IMR-90 (cell line): ENCODE data around the gene SBF2. TPM values are rescaled to one million over a fixed set of nuclear protein-coding genes. Genes with fewer than 3 reads are reported as not detected.
"Not testable (repeated sequence)": the region's sequence is repeated elsewhere in the genome, so short reads cannot be mapped to it uniquely, and the experiment has no call there.

Experiments used
- ATAC-seq: fragments of 200-7000 bp; cut with Tn5 transposase; 2 replicates; pipeline ENCODE4 v1.9.1; 2020; ENCODE audit warnings: low read depth, mild to moderate bottlenecking, moderate library complexity
- BruUV-seq: library from RNA; stranded (reverse); fragments of 400-500 nt; replicated peaks from 2 replicates; lab custom pipeline; 2021; lab: Mats Ljungman, UMichigan
- CTCF ChIA-PET: fragments of 300-600 bp; formaldehyde crosslinking; extraction: SDS; loops from one replicate; lab custom pipeline; 2021; ENCODE audit warnings: antibody characterized with exemption; lab: Yijun Ruan, JAX
- POLR2A ChIA-PET: fragments of 300-600 bp; sonication (Branson Sonifier 250); formaldehyde crosslinking; loops from one replicate; lab custom pipeline; 2022; ENCODE audit warnings: antibody characterized with exemption; ENCODE audit not compliant: unreplicated experiment; lab: Charles Lee
- DNase-seq: peaks from one replicate; pipeline ENCODE4 v3.0.0; 2013
- H2AFZ ChIP-seq: replicated peaks from 2 replicates; pipeline ENCODE3; 2013; ENCODE audit warnings: low read length, mild to moderate bottlenecking; ENCODE audit not compliant: poor library complexity
- H2AK5ac ChIP-seq: 2 replicates; pipeline ENCODE4 v1.6.1; 2013; ENCODE audit warnings: low read depth, low read length, inconsistent platforms
- H2AK9ac ChIP-seq: replicated peaks from 2 replicates; pipeline ENCODE3; 2013; ENCODE audit warnings: mild to moderate bottlenecking, low read depth, low read length, moderate library complexity; ENCODE audit not compliant: poor library complexity
- H2BK120ac ChIP-seq: 2 replicates; pipeline ENCODE4 v1.6.1; 2013; ENCODE audit warnings: low read depth, low read length, inconsistent platforms
- H2BK15ac ChIP-seq: 3 replicates; pipeline ENCODE4 v1.6.1; 2013; ENCODE audit warnings: low read depth, low read length, inconsistent platforms
- H2BK20ac ChIP-seq: 2 replicates; pipeline ENCODE4 v1.6.1; 2013; ENCODE audit warnings: low read depth, mild to moderate bottlenecking, inconsistent platforms, low read length, moderate library complexity
- H2BK5ac ChIP-seq: 2 replicates; pipeline ENCODE4 v1.6.1; 2013; ENCODE audit warnings: mild to moderate bottlenecking, low read depth, low read length, inconsistent platforms; ENCODE audit not compliant: poor library complexity, severe bottlenecking
- H3K14ac ChIP-seq: replicated peaks from 2 replicates; pipeline ENCODE4 v1.6.1; 2013; ENCODE audit warnings: low read depth, low read length, inconsistent platforms
- H3K18ac ChIP-seq: 2 replicates; pipeline ENCODE4 v1.6.1; 2013; ENCODE audit warnings: low read depth, low read length, control low read depth
- H3K23ac ChIP-seq: 2 replicates; pipeline ENCODE4 v1.6.1; 2013; ENCODE audit warnings: low read depth, low read length, inconsistent platforms
- H3K27ac ChIP-seq: 2 replicates; pipeline ENCODE4 v1.5.1; 2013; ENCODE audit warnings: mild to moderate bottlenecking, control low read depth, low read length; ENCODE audit not compliant: insufficient read depth
- H3K27me3 ChIP-seq: 2 replicates; pipeline ENCODE4 v1.6.1; 2013; ENCODE audit warnings: low read length; ENCODE audit not compliant: control insufficient read depth, insufficient read depth
- H3K36me3 ChIP-seq: 2 replicates; pipeline ENCODE4 v1.6.1; 2013; ENCODE audit warnings: low read length, mixed read lengths; ENCODE audit not compliant: control insufficient read depth, insufficient read depth
- H3K4ac ChIP-seq: 2 replicates; pipeline ENCODE4 v1.6.1; 2013; ENCODE audit warnings: low read depth, low read length, inconsistent platforms
- H3K4me1 ChIP-seq: 2 replicates; pipeline ENCODE4 v1.6.1; 2013; ENCODE audit warnings: low read length, mixed read lengths; ENCODE audit not compliant: control insufficient read depth, insufficient read depth
- H3K4me2 ChIP-seq: 2 replicates; pipeline ENCODE4 v1.6.1; 2013; ENCODE audit warnings: low read depth, mild to moderate bottlenecking, control low read depth, low read length, moderate library complexity
- H3K4me3 ChIP-seq: 2 replicates; pipeline ENCODE4 v1.5.1; 2013; ENCODE audit warnings: low read depth, mild to moderate bottlenecking, control low read depth, low read length, moderate library complexity; ENCODE audit not compliant: insufficient read depth
- H3K56ac ChIP-seq: 2 replicates; pipeline ENCODE4 v1.6.1; 2013; ENCODE audit warnings: low read length, inconsistent platforms; ENCODE audit not compliant: insufficient read depth; ENCODE audit errors: extremely low read depth
- H3K79me1 ChIP-seq, 2 experiments: 2 replicates each; pipeline ENCODE4 v1.6.1; 2013; ENCODE audit warnings: low read length in 2 of 2, inconsistent platforms in 1 of 2, low read depth in 1 of 2
- H3K9ac ChIP-seq: 2 replicates; pipeline ENCODE4 v1.6.1; 2013; ENCODE audit warnings: low read depth, low read length, control low read depth
- H3K9me1 ChIP-seq: 2 replicates; pipeline ENCODE4 v1.6.1; 2013; ENCODE audit warnings: low read length, inconsistent platforms; ENCODE audit not compliant: insufficient read depth
- H3K9me3 ChIP-seq: 2 replicates; pipeline ENCODE4 v1.6.1; 2013; ENCODE audit warnings: low read length; ENCODE audit not compliant: control insufficient read depth, insufficient read depth
- H4K20me1 ChIP-seq: 2 replicates; pipeline ENCODE4 v1.6.1; 2013; ENCODE audit warnings: low read length, inconsistent platforms; ENCODE audit not compliant: insufficient read depth
- H4K5ac ChIP-seq: 2 replicates; pipeline ENCODE4 v1.6.1; 2013; ENCODE audit warnings: mild to moderate bottlenecking, low read depth, low read length, control low read depth
- H4K8ac ChIP-seq, 2 experiments: 2 replicates each; pipeline ENCODE4 v1.6.1; 2013; ENCODE audit warnings: low read depth in 2 of 2, low read length in 2 of 2, control low read depth in 1 of 2, inconsistent platforms in 1 of 2
- H4K91ac ChIP-seq: 2 replicates; pipeline ENCODE4 v1.6.1; 2013; ENCODE audit warnings: low read depth, low read length, inconsistent platforms; ENCODE audit not compliant: insufficient read depth
- CEBPB ChIP-seq: IDR thresholded peaks from 2 replicates; pipeline ENCODE4 v1.6.1; 2012; ENCODE audit warnings: low read depth, low read length, improper control_type of control experiment
- CHD1 ChIP-seq: IDR thresholded peaks from 2 replicates; pipeline ENCODE4 v1.6.1; 2012; ENCODE audit warnings: low read depth, low read length, improper control_type of control experiment
- POLR2A ChIP-seq: IDR thresholded peaks from 2 replicates; pipeline ENCODE4 v1.6.1; 2012; ENCODE audit warnings: mild to moderate bottlenecking, low read depth, low read length
- RCOR1 ChIP-seq: IDR thresholded peaks from 2 replicates; pipeline ENCODE4 v1.6.1; 2012; ENCODE audit warnings: mild to moderate bottlenecking, low read length, improper control_type of control experiment; ENCODE audit not compliant: insufficient replicate concordance
- RFX5 ChIP-seq: IDR thresholded peaks from 2 replicates; pipeline ENCODE4 v1.8.0; 2012; ENCODE audit warnings: low read depth, mild to moderate bottlenecking, low read length, moderate library complexity
- SMC3 ChIP-seq: fragments of 150-350 bp; IDR thresholded peaks from 2 replicates; pipeline ENCODE4 v1.6.1; 2016; ENCODE audit warnings: low read depth, mild to moderate bottlenecking, antibody characterized with exemption, low read length, moderate library complexity
- WGBS, 2 experiments: methylation state at CpG; one replicate each; pipeline versions ENCODE4 v1.1.5 to v1.1.7; 2013; ENCODE audit warnings: missing lambda C conversion rate in 2 of 2; ENCODE audit not compliant: insufficient read length in 1 of 2; ENCODE audit errors: extremely low coverage in 2 of 2; 5-methylcytosine and 5-hydroxymethylcytosine counted together
- dilution Hi-C: fragments of 300-500 bp; cut with HindIII; formaldehyde crosslinking; loops from one replicate; pipeline ENCODE4 v1.14.3; 2018; ENCODE audit warnings: low sequenced_read_pairs; ENCODE audit not compliant: unreplicated experiment
- in situ Hi-C: fragments of 300-500 bp; cut with MboI; formaldehyde crosslinking; loops from 3 replicates; pipeline ENCODE4 v1.14.3; 2019; ENCODE audit warnings: low sequenced_read_pairs, inconsistent platforms, mixed read lengths
- intact Hi-C: fragments of 100-400 bp; cut with micrococcal nuclease; formaldehyde crosslinking; loops from 2 replicates; pipeline ENCODE4 v1.10.0; 2022
- polyA plus RNA-seq, 3 experiments: library from polyadenylated mRNA; depleted of rRNA; stranded (reverse); fragments of >200 nt; gene quantifications; 2 replicates each; pipeline ENCODE4 v1.2.3, GENCODE V29; 2012; ENCODE audit warnings: low replicate concordance in 1 of 3
- total RNA-seq: library from RNA; depleted of rRNA; stranded (reverse); fragments of >200 nt; gene quantifications from 2 replicates; pipeline ENCODE4 v1.2.3, GENCODE V29; 2012

The SBF2 gene
- total and polyA plus RNA-seq, 2 of the 4 experiments (the other 2 are of a cell fraction): 23.8 to 51.8 TPM

GRCh38 chr11:10134975-10135481 lies 159.0 kb downstream of the SBF2 start:
- no peak overlapping the region for H4K8ac ChIP-seq
- no peak overlapping the region for H3K9ac ChIP-seq
- ATAC-seq: no peak
- H4K20me1 ChIP-seq: no peaks in the 10 kb centered on the region
- WGBS, 2 experiments: 100% methylated on average over 3 of the region's 5 CpGs; no CpG with 5 or more reads in 1 of the 2 experiments
- H3K4me3 ChIP-seq: no peak overlapping the region
- H2BK120ac ChIP-seq: no peak overlapping the region
- no peak overlapping the region for H2AFZ ChIP-seq
- H2BK15ac ChIP-seq: no peak overlapping the region
- H3K56ac ChIP-seq: no peak overlapping the region
- H4K5ac ChIP-seq: no peak overlapping the region
- H3K14ac ChIP-seq: no peak overlapping the region
- BruUV-seq: no TSS peak
- H3K18ac ChIP-seq: no peak overlapping the region
- H3K4ac ChIP-seq: no peak overlapping the region
- H3K9me3 ChIP-seq: no peaks in the 10 kb centered on the region
- no peaks in the 10 kb centered on the region for H3K27me3 ChIP-seq
- H3K4me1 ChIP-seq: peaks cover 2% of the 10 kb centered on the region
- H2AK5ac ChIP-seq: no peak overlapping the region
- H4K91ac ChIP-seq: no peak overlapping the region
- 0 out of 2 replicates have a peak, but pooled peaks cover 1% of the 10 kb centered on the region for H3K36me3 ChIP-seq
- H3K23ac ChIP-seq: no peak overlapping the region
- POLR2A ChIA-PET: no interaction called here
- H3K79me1 ChIP-seq: peaks cover 6 to 14% of the 10 kb centered on the region in 2 experiments
- H3K4me2 ChIP-seq: no peak overlapping the region
- no peak for TF ChIP-seq RFX5
- TF ChIP-seq POLR2A: no peak
- TF ChIP-seq CHD1: no peak
- no peak for TF ChIP-seq CEBPB
- TF ChIP-seq RCOR1: no peak
- TF ChIP-seq SMC3: no peak
- H3K9me1 ChIP-seq: no peaks in the 10 kb centered on the region
- CTCF ChIA-PET: no interaction called here
- intact Hi-C loops: no loop called here
- in situ Hi-C loops: no loop called here
- dilution Hi-C loops: no loop called here
- no peak overlapping the region for H3K27ac ChIP-seq
- H2BK20ac ChIP-seq: no peak overlapping the region
- no peak overlapping the region for H2BK5ac ChIP-seq
- no peak for DNase-seq
- H2AK9ac ChIP-seq: no peak overlapping the region

- POLR2A ChIA-PET, H3K27me3 ChIP-seq, H3K4me3 ChIP-seq, H3K18ac ChIP-seq, H3K23ac ChIP-seq, CTCF ChIA-PET, H2BK15ac ChIP-seq, H2BK20ac ChIP-seq, H3K9me1 ChIP-seq, in situ Hi-C loops, H2AFZ ChIP-seq, H3K27ac ChIP-seq, H3K9ac ChIP-seq, H4K8ac ChIP-seq, H3K4ac ChIP-seq, H3K36me3 ChIP-seq, H2AK5ac ChIP-seq, H4K5ac ChIP-seq, H3K14ac ChIP-seq, H4K20me1 ChIP-seq, H3K4me2 ChIP-seq, BruUV-seq, H3K9me3 ChIP-seq, H3K4me1 ChIP-seq, intact Hi-C loops, H2BK120ac ChIP-seq, ATAC-seq, dilution Hi-C loops, H2BK5ac ChIP-seq, H4K91ac ChIP-seq, H2AK9ac ChIP-seq, H3K56ac ChIP-seq, DNase-seq: not testable (repeated sequence)
- WGBS, 2 experiments: no CpG with 5 or more reads among the region's 1 CpG
- peaks cover 10% of the 10 kb centered on the region in 2 experiments; a peak in 3 of 4 replicates for H3K79me1 ChIP-seq
Measured at GRCh38 chr11:10134226-10134625, 159.8 kb downstream of the SBF2 start.
